Hematopoietic multipotent progenitor cell treated with erythropoietin and hydrocortisone succinate and interleukin-3 and kit ligand, for 17 days (in vitro differentiated cells): ENCODE results near the gene OR51D1.

Experiments
- DNase-seq: peaks from one replicate; pipeline ENCODE4 v3.0.0-alpha.2; 2015; ENCODE audit warnings: low spot score

OR51D1 gene

GRCh38 chr11:4636962-4637661 is at the start of gene OR51D1:
TSS of gene OR51D1 (plus strand) at chr11:4637477. CDS start at chr11:4639791, 2,314 bp downstream.
- peak; percentile 64 for DNase-seq

- no peak for DNase-seq
Observed at GRCh38 chr11:4589017-4589416, 48.3 kb upstream of the OR51D1 start.

- no peak for DNase-seq
Observed at GRCh38 chr11:4593739-4594138, 43.5 kb upstream of the OR51D1 start, which contains the start of gene OR52I1. TSS of gene OR52I1 (plus strand) at chr11:4594039. CDS start at chr11:4594039, 0 bp downstream.

- DNase-seq = no peak
Observed at GRCh38 chr11:4605057-4605456, 32.2 kb upstream of the OR51D1 start.

GRCh38 chr11:4606231-4607015 is 30.9 kb upstream of the OR51D1 start:
- no peak for DNase-seq

- DNase-seq = no peak
Observed at GRCh38 chr11:4607096-4607495, 30.2 kb upstream of the OR51D1 start.

GRCh38 chr11:4607781-4608666 is 29.3 kb upstream of the OR51D1 start, which contains the start of gene TRIM68:
TSS of gene TRIM68 (minus strand) at chr11:4608231. CDS start at chr11:4605504, 2,727 bp downstream.
- DNase-seq = peak; percentile 90

- no peak for DNase-seq
Observed at GRCh38 chr11:4610258-4610935, 26.9 kb upstream of the OR51D1 start.

- no peak for DNase-seq
Observed at GRCh38 chr11:4611986-4612385, 25.3 kb upstream of the OR51D1 start.

- DNase-seq = no peak
Observed at GRCh38 chr11:4615856-4616444, 21.3 kb upstream of the OR51D1 start.

- no peak for DNase-seq
Observed at GRCh38 chr11:4619514-4619913, 17.8 kb upstream of the OR51D1 start.

- peak; percentile 81 for DNase-seq
Observed at GRCh38 chr11:4626207-4627099, 10.8 kb upstream of the OR51D1 start.

- no peak for DNase-seq
Observed at GRCh38 chr11:4636136-4636535, 1.1 kb upstream of the OR51D1 start.

- no peak for DNase-seq
Observed at GRCh38 chr11:4637662-4638047, 378 bp downstream of the OR51D1 start.

- DNase-seq = no peak
Observed at GRCh38 chr11:4639931-4640330, 2.7 kb downstream of the OR51D1 start.

GRCh38 chr11:4641501-4641900 is 4.2 kb downstream of the OR51D1 start:
- no peak for DNase-seq

- DNase-seq = no peak
Observed at GRCh38 chr11:4642043-4642442, 4.8 kb downstream of the OR51D1 start.

GRCh38 chr11:4643076-4643475 is 5.8 kb downstream of the OR51D1 start:
- DNase-seq = no peak

- no peak for DNase-seq
Observed at GRCh38 chr11:4643682-4644081, 6.4 kb downstream of the OR51D1 start, which contains the start of gene OR51E1. TSS of gene OR51E1 (plus strand) at chr11:4643982. CDS start at chr11:4652527, 8,545 bp downstream.

GRCh38 chr11:4644233-4644632 is 7.0 kb downstream of the OR51D1 start:
- DNase-seq = no peak
